ENCODE data around the gene OPRL1.

OPRL1 gene

GRCh38 chr20:64101731-64102621 lies 22.1 kb downstream of the OPRL1 start:
- Histone ChIP-seq H3K27me3 (ENCODE audit: control insufficient read depth, insufficient read depth, low read length) (peaks cover 35% of the 10 kb centered on the region), H3K4me3 (ENCODE audit: low read depth, low read length) (peak overlapping the region; percentile 71), H3K9ac (ENCODE audit: low read length) (no peak overlapping the region)

GRCh38 chr20:64102647-64103354 lies 22.9 kb downstream of the OPRL1 start:
- H3K9me3 ChIP-seq (ENCODE audit: control insufficient read depth, insufficient read depth, low read depth, low read length) = no peaks in the 10 kb centered on the region
- peaks cover 35% of the 10 kb centered on the region for H3K27me3 ChIP-seq (ENCODE audit: control insufficient read depth, insufficient read depth, low read length)
- H3K9ac ChIP-seq (ENCODE audit: low read length) = no peak overlapping the region
- peaks cover 10% of the 10 kb centered on the region for H3K4me1 ChIP-seq (ENCODE audit: control insufficient read depth, insufficient read depth, low read length)
- H3K27ac ChIP-seq (ENCODE audit: low read depth, low read length) = no peak overlapping the region
- peak overlapping the region; percentile 71 for H3K4me3 ChIP-seq (ENCODE audit: low read depth, low read length)
- H3K36me3 ChIP-seq (ENCODE audit: control insufficient read depth, insufficient read depth, low read length) = no peaks in the 10 kb centered on the region

More at GRCh38 chr20:64101731-64102621, 22.1 kb downstream of the OPRL1 start:
- Histone ChIP-seq H3K4me1 (ENCODE audit: control insufficient read depth, insufficient read depth, low read length) (peaks cover 8% of the 10 kb centered on the region), H3K9me3 (ENCODE audit: control insufficient read depth, insufficient read depth, low read depth, low read length) (no peaks in the 10 kb centered on the region), H3K27ac (ENCODE audit: low read depth, low read length) (no peak overlapping the region), H3K36me3 (ENCODE audit: control insufficient read depth, insufficient read depth, low read length) (no peaks in the 10 kb centered on the region)

GRCh38 chr20:64103871-64104666 lies 24.2 kb downstream of the OPRL1 start:
- H3K9me3 ChIP-seq (ENCODE audit: control insufficient read depth, insufficient read depth, low read depth, low read length) = no peaks in the 10 kb centered on the region
- peaks cover 35% of the 10 kb centered on the region for H3K27me3 ChIP-seq (ENCODE audit: control insufficient read depth, insufficient read depth, low read length)
- peaks cover 11% of the 10 kb centered on the region for H3K4me1 ChIP-seq (ENCODE audit: control insufficient read depth, insufficient read depth, low read length)
- no peak overlapping the region for H3K9ac ChIP-seq (ENCODE audit: low read length)
- no peaks in the 10 kb centered on the region for H3K36me3 ChIP-seq (ENCODE audit: control insufficient read depth, insufficient read depth, low read length)
- no peak overlapping the region for H3K27ac ChIP-seq (ENCODE audit: low read depth, low read length)
- H3K4me3 ChIP-seq (ENCODE audit: low read depth, low read length) = no peak overlapping the region

GRCh38 chr20:64104667-64105451 lies 25.0 kb downstream of the OPRL1 start:
- no peaks in the 10 kb centered on the region for H3K9me3 ChIP-seq (ENCODE audit: control insufficient read depth, insufficient read depth, low read depth, low read length)
- H3K4me3 ChIP-seq (ENCODE audit: low read depth, low read length) = no peak overlapping the region
- H3K4me1 ChIP-seq (ENCODE audit: control insufficient read depth, insufficient read depth, low read length) = peaks cover 11% of the 10 kb centered on the region
- H3K36me3 ChIP-seq (ENCODE audit: control insufficient read depth, insufficient read depth, low read length) = no peaks in the 10 kb centered on the region
- peaks cover 35% of the 10 kb centered on the region for H3K27me3 ChIP-seq (ENCODE audit: control insufficient read depth, insufficient read depth, low read length)
- H3K9ac ChIP-seq (ENCODE audit: low read length) = no peak overlapping the region
- H3K27ac ChIP-seq (ENCODE audit: low read depth, low read length) = no peak overlapping the region

GRCh38 chr20:64105846-64106434 lies 26.1 kb downstream of the OPRL1 start:
- Histone ChIP-seq H3K27ac (ENCODE audit: low read depth, low read length) (no peak overlapping the region), H3K27me3 (ENCODE audit: control insufficient read depth, insufficient read depth, low read length) (peaks cover 26% of the 10 kb centered on the region), H3K4me3 (ENCODE audit: low read depth, low read length) (no peak overlapping the region), H3K4me1 (ENCODE audit: control insufficient read depth, insufficient read depth, low read length) (peaks cover 11% of the 10 kb centered on the region), H3K9ac (ENCODE audit: low read length) (no peak overlapping the region), H3K9me3 (ENCODE audit: control insufficient read depth, insufficient read depth, low read depth, low read length) (no peaks in the 10 kb centered on the region), H3K36me3 (ENCODE audit: control insufficient read depth, insufficient read depth, low read length) (no peaks in the 10 kb centered on the region)

GRCh38 chr20:64106435-64106961 lies 26.6 kb downstream of the OPRL1 start:
- H3K27ac ChIP-seq (ENCODE audit: low read depth, low read length) = no peak overlapping the region
- no peak overlapping the region for H3K4me3 ChIP-seq (ENCODE audit: low read depth, low read length)
- H3K9ac ChIP-seq (ENCODE audit: low read length) = no peak overlapping the region
- peaks cover 21% of the 10 kb centered on the region for H3K27me3 ChIP-seq (ENCODE audit: control insufficient read depth, insufficient read depth, low read length)
- no peaks in the 10 kb centered on the region for H3K9me3 ChIP-seq (ENCODE audit: control insufficient read depth, insufficient read depth, low read depth, low read length)
- H3K4me1 ChIP-seq (ENCODE audit: control insufficient read depth, insufficient read depth, low read length) = peaks cover 11% of the 10 kb centered on the region
- no peaks in the 10 kb centered on the region for H3K36me3 ChIP-seq (ENCODE audit: control insufficient read depth, insufficient read depth, low read length)

- H3K4me1 ChIP-seq (ENCODE audit: control insufficient read depth, insufficient read depth, low read length) = peaks cover 11% of the 10 kb centered on the region
- no peaks in the 10 kb centered on the region for H3K9me3 ChIP-seq (ENCODE audit: control insufficient read depth, insufficient read depth, low read depth, low read length)
- no peak within 1 kb of the TSS for H3K9ac ChIP-seq (ENCODE audit: low read length)
- H3K27ac ChIP-seq (ENCODE audit: low read depth, low read length) = no peak within 1 kb of the TSS
- H3K27me3 ChIP-seq (ENCODE audit: control insufficient read depth, insufficient read depth, low read length) = peaks cover 17% of the 10 kb centered on the region
- H3K4me3 ChIP-seq (ENCODE audit: low read depth, low read length) = no peak within 1 kb of the TSS
- H3K36me3 ChIP-seq (ENCODE audit: control insufficient read depth, insufficient read depth, low read length) = no peaks in the 10 kb centered on the region
These were observed 27.3 kb downstream of the OPRL1 start, which contains the start of gene NPBWR2 for GRCh38 chr20:64106981-64107735. NPBWR2 (minus strand) TSS chr20:64107565; CDS start chr20:64106831, 734 bp downstream.

- H3K9ac ChIP-seq (ENCODE audit: low read length) = no peak overlapping the region
- no peaks in the 10 kb centered on the region for H3K9me3 ChIP-seq (ENCODE audit: control insufficient read depth, insufficient read depth, low read depth, low read length)
- peaks cover 13% of the 10 kb centered on the region for H3K27me3 ChIP-seq (ENCODE audit: control insufficient read depth, insufficient read depth, low read length)
- H3K27ac ChIP-seq (ENCODE audit: low read depth, low read length) = no peak overlapping the region
- H3K36me3 ChIP-seq (ENCODE audit: control insufficient read depth, insufficient read depth, low read length) = no peaks in the 10 kb centered on the region
- H3K4me1 ChIP-seq (ENCODE audit: control insufficient read depth, insufficient read depth, low read length) = peaks cover 11% of the 10 kb centered on the region
- H3K4me3 ChIP-seq (ENCODE audit: low read depth, low read length) = no peak overlapping the region
These were observed 28.0 kb downstream of the OPRL1 start for GRCh38 chr20:64107736-64108457.

Data from HUES6 (cell line).